RWPE2 (cell line): ENCODE data around the gene CNKSR3.

Experiments used
- ATAC-seq: fragments of 200-7000 bp; cut with Tn5 transposase; 3 replicates; pipeline ENCODE4 v1.9.1; 2021; ENCODE audit warnings: low read depth
- DNase-seq: peaks from one replicate; pipeline ENCODE4 v3.0.0-alpha.2; 2020; ENCODE audit warnings: low spot score
- H3K27ac ChIP-seq: fragments of 450-650 bp; 2 replicates; pipeline ENCODE4 v1.5.1; 2017; ENCODE audit warnings: mild to moderate bottlenecking; ENCODE audit not compliant: poor library complexity, severe bottlenecking
- H3K27me3 ChIP-seq: fragments of 250-450 bp; sonication (Bioruptor Pico); 2 replicates; pipeline ENCODE4 v1.5.1; 2021; ENCODE audit warnings: mild to moderate bottlenecking, moderate library complexity; ENCODE audit not compliant: insufficient read depth, poor library complexity, severe bottlenecking
- H3K36me3 ChIP-seq: fragments of 250-450 bp; sonication (Bioruptor Pico); 2 replicates; pipeline ENCODE4 v1.5.1; 2020; ENCODE audit warnings: low read depth, mild to moderate bottlenecking, moderate library complexity
- H3K4me1 ChIP-seq: fragments of 250-450 bp; sonication (Bioruptor Pico); 2 replicates; pipeline ENCODE4 v1.5.1; 2021; ENCODE audit warnings: mild to moderate bottlenecking, moderate library complexity; ENCODE audit not compliant: insufficient read depth, poor library complexity, severe bottlenecking
- H3K4me3 ChIP-seq: fragments of 250-450 bp; sonication (Bioruptor Pico); 2 replicates; pipeline ENCODE4 v1.5.1; 2021; ENCODE audit warnings: mild to moderate bottlenecking, moderate library complexity; ENCODE audit not compliant: severe bottlenecking
- H3K9me3 ChIP-seq: fragments of 250-450 bp; sonication (Bioruptor Pico); 2 replicates; pipeline ENCODE4 v1.5.1; 2021; ENCODE audit warnings: mild to moderate bottlenecking, moderate library complexity; ENCODE audit not compliant: severe bottlenecking
- CTCF ChIP-seq: fragments of 450-650 bp; IDR thresholded peaks from one replicate; pipeline ENCODE4 v1.5.1; 2017; ENCODE audit warnings: mild to moderate bottlenecking, moderate library complexity; ENCODE audit not compliant: poor library complexity, severe bottlenecking

CNKSR3 gene

GRCh38 chr6:154378518-154378917 is 132.0 kb downstream of the CNKSR3 start:
- no peaks in the 10 kb centered on the region for H3K27me3 ChIP-seq
- DNase-seq (no peak), ATAC-seq (no peak)
- no peak for TF ChIP-seq CTCF
- no peaks in the 10 kb centered on the region for H3K9me3 ChIP-seq
- H3K36me3 ChIP-seq = no peaks in the 10 kb centered on the region
- H3K27ac ChIP-seq = no peak overlapping the region
- H3K4me3 ChIP-seq = no peak overlapping the region
- no peaks in the 10 kb centered on the region for H3K4me1 ChIP-seq

- Histone ChIP-seq H3K27me3 (no peaks in the 10 kb centered on the region), H3K9me3 (no peaks in the 10 kb centered on the region), H3K27ac (no peak overlapping the region), H3K36me3 (no peaks in the 10 kb centered on the region), H3K4me1 (no peaks in the 10 kb centered on the region), H3K4me3 (no peak overlapping the region)
- ATAC-seq = no peak
- no peak for DNase-seq
- TF ChIP-seq CTCF = no peak
These were observed 132.8 kb downstream of the CNKSR3 start for GRCh38 chr6:154377726-154378125.

DNA sequence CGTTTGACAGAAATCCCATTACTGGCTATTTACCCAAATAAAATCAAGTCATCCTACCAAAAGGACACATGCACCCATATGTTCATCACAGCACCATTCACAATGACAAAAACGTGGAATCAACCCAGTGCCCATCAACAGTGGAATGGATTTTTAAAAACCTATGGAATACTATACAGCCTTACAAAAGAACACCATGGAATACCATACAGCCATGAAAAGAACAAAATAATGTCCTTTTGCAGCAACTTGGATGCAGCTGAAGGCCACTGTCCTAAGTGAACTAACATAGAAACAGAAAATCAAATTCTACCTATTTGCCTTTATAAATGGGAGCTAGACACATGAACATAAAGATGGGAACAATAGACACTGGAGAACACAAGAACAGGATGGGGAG is 136.5 kb downstream of the CNKSR3 start:
- no peaks in the 10 kb centered on the region for H3K36me3 ChIP-seq
- ATAC-seq (no peak), DNase-seq (no peak)
- H3K27me3 ChIP-seq = no peaks in the 10 kb centered on the region
- no peak overlapping the region for H3K4me3 ChIP-seq
- H3K4me1 ChIP-seq = no peaks in the 10 kb centered on the region
- H3K27ac ChIP-seq = no peak overlapping the region
- no peak for TF ChIP-seq CTCF
- H3K9me3 ChIP-seq = no peaks in the 10 kb centered on the region

DNA sequence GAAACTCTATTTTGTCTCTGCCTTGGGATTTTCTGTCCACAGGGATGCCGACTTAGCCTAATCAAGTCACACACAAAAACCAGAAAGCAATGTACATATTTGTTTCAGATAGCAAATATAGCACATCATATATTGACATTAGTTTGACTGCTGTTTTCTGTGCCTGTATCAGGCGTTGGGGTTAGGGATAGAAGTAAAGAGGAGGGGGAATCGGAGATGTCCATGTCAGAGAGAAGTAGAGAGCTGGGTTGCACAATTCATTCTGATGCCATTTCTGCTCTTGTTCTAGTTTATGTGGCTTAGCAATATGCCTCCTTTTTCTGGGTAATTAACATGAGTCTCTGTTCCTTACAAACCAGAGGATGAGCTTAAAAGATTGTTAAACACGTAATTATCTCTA is 139.2 kb downstream of the CNKSR3 start:
- no peak overlapping the region for H3K27ac ChIP-seq
- no peaks in the 10 kb centered on the region for H3K36me3 ChIP-seq
- ATAC-seq (no peak), DNase-seq (no peak)
- TF ChIP-seq CTCF = no peak
- H3K4me3 ChIP-seq = no peak overlapping the region
- H3K4me1 ChIP-seq = peaks cover 12% of the 10 kb centered on the region
- H3K9me3 ChIP-seq = no peaks in the 10 kb centered on the region
- H3K27me3 ChIP-seq = no peaks in the 10 kb centered on the region

DNA sequence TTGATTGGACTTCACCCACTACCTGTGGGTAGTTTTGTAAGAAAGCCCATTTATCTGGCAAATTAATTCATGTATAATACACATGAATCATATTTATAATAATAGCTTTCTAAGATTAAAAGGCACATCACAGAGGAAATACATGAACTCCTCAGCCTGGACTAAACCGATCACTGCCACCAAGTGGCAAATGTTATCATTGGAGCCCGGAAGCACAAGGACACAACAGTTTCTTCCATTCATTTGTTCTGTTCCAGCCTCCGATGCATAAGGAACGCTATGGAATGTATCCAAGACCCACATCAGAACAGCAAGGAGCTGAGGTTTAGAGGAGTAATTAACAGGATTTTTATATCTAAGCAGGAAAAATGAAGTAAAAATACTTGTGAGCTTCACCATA is 139.9 kb downstream of the CNKSR3 start:
- H3K9me3 ChIP-seq = no peaks in the 10 kb centered on the region
- peak; percentile 55 for TF ChIP-seq CTCF
- H3K27ac ChIP-seq = no peak overlapping the region
- H3K4me3 ChIP-seq = no peak overlapping the region
- ATAC-seq (no peak), DNase-seq (no peak)
- H3K36me3 ChIP-seq = no peaks in the 10 kb centered on the region
- H3K4me1 ChIP-seq = peaks cover 12% of the 10 kb centered on the region
- no peaks in the 10 kb centered on the region for H3K27me3 ChIP-seq
